ENCODE data around the gene PROK2.

Gene PROK2

DNA sequence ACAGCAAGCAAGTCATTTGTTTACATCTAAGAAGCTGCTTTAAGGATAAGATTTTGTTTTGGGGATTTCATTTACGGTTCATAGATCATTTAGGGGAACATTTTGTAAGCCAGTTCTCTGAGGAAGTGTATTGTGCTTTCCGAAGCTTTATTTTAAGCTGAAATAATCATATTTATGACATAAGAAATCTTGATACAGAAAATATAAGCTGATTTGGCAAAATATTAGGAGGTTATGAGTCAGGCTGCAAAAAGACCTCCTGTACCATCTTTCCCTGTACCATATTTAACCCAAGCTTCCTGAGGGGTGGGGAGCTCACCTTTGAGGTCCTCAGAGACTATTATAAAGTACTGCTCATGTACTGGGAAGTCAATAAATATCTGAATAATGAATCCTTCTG, 51.6 kb downstream of the PROK2 start:
- DNase-seq: no peak

DNA sequence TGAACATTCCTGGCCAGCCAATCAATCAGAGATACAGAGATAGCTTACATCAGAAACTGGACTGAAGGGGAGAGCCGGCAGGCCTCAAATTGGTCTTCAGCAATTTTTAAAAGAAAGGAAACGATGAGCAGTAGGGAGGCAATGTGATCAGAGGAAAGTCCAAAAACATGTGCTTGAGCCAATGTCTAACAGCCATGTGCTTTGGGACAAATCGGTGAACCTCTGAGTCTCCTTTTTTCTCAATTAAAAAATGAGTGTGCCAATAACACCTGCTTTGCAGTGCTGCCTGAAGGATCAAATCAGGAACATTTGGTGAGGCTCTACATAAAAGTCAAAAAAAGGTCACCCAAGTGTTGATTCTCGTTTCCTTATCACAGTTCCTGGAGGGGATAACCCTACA, 52.3 kb downstream of the PROK2 start:
- DNase-seq: no peak

DNA sequence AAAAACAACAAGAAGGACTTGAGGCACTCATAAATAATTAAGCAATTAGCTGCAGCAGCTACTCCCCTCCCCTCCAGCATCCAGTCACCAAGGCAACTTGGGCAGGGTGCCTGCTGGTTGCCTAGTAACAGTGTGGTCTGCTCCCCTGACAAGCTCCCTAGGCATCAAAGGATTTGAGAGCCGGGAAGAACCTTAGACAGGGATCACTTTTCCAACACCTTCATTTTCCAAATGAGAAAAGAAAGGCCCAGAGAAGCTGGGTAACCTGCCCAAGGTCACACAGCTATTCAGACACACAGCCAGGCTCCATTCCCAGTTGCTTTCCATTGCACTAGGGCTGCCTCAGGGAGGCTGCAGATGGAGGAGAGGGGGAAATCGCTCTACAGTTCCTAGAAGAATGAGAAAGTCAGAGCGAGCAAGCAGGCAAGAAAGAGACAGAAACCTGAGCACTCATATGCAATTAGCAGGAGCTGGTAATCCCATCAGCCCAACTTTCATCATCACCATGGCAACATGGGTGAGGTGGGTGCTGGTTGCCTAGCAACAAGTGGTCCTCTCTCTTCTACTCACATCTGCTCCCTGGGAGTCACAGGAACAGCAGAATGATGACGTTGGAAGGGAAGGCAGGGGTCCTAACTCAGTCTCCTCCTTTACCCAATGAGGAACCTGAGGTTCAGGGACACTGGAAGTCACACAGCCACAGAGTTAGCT, 56.2 kb downstream of the PROK2 start:
- DNase-seq: no peak

DNA sequence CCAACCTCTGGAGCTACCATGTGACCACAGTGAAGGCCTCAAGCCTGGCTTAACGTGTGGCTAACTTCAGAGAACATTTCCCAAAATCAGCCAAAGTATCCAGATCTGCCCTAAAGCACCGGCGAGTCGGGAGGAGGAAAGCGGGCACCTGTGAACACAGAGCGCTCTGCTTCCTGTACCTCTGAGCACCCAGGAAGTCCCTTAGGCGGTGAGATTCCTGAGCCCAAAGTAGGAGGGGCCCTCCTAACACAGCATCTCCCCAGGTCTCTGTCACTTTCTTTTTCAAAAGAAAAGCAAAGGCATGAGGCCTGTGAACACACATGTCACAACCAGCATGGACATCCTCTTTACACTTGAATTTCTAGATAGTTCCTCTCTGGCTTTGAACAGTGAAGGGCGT, 58.8 kb downstream of the PROK2 start:
- DNase-seq: peak; percentile 21 to 36 (median 28)

DNA sequence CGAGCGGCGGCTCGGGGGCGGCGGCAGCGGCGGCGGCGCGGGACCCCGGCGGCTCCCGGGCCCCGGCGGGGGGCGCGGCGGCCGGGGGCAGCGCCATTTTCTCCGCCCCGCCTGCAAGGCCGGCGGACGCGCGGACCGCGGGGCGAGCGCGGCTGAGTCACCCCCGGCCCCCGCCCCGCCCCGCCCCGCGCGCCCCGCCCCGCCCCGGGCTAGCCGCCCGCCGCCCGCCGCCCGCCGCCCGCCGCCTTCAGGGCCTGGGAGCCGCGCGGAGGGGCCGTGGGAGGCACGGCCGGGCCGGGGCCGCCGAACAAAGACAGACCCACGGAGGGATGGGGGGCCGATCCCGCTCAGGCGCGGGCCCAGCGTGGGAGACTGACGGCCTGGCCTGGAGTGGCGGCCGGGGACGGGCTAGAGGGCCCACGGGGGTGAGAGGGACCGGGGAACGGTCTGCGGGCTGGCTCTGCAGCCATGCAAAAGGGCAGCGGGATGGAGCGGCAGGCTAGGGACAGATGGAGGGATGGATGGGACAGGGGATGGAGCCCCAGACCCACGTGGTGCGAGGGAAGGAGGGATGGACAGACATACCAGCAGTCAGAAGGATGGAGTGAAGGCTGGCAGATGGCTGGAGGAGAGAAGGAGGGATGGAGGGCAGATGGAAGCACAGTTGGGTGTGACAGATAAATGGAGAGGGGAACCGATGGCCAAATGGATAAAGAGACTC, 59.5 kb downstream of the PROK2 start, which contains the start of gene EIF4E3:
Gene EIF4E3 (minus strand): TSS at position 132 of the 721 bp plus-strand sequence. CDS start 35 bp downstream, at position 97.
- peak; percentile 66 to 91 (median 83) for DNase-seq

DNA sequence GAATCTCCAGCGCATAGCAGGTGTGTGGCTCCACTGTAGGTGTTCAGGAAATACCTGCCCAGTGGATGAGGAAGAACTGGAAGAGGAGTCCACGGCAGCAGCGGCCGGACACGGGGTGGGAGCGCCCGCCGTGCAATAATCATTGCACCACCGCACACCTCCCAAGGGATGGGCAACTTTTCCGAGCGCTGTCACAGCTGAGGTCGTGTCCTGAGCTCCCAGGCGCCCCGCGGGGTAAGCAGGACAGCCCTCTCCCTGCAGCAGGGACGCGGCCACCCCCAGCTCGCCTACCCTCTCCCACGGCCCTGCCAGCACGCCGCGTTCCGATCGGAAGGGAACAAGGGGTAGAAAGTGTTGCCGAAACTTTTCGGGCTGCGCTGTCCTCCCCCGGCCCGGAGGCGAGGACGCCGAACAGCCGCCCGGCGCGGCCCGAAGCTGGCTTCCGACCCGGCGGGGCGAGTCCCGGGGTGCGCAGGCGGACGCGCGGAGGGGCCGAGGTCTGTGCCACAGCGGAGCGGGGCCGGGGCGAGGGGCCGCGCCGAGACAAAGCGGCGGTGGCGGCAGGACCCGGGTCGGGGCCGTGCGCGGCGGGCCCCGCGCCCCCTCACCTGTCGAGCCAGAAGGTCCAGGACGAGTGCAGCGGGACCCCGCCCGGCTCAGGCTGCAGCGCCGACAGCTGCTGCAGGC, 60.2 kb downstream of the PROK2 start:
- DNase-seq: peak; percentile 39 to 68 (median 51)

DNA sequence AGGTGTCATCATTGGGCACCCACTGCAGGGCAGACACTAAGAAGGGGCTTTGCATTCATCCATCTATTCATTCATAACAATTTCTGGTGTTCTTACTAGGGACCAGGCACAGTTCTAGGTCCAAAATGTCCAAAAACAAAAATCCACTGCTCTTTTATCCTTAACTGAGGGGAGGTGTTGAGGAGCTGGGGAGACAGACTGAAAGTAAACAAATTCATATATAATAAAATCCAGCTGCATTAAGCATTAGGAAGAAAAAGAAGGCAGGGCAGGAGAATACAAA, 60.8 kb downstream of the PROK2 start:
- no peak for DNase-seq

DNA sequence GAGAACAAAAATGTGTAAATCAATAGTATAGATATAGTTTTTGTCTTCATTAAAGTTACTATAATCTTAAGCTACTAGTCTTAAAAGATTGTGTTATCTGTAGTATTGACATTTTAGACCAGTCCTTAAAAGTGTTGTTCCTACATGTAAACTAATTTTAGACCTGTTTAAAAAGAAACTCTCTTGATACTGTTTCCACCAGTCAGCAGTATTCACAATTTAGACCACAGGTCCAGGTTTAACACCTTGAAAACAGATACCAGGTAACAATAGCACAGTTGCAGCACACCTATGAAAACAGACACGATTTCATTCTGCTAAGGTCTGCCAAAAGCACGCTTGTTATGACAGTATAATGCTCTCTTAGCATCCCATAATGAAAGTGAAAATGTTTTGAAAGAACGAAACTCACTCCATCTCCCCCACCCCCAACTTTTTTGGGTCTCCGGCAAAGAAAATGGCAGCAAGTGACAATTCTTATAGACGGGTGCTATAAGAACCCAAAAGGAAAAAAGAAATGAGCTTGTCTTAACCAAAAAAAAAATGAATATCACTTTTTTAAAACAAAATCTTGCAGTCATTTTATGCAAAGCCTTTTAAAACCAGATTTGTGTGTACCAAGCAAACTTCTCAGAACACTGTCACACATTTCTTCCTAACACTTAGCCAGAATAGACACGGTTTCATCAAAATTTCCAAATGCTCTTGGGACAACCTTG, 61.3 kb downstream of the PROK2 start:
- peak; percentile 36 to 48 (median 42) for DNase-seq

DNA sequence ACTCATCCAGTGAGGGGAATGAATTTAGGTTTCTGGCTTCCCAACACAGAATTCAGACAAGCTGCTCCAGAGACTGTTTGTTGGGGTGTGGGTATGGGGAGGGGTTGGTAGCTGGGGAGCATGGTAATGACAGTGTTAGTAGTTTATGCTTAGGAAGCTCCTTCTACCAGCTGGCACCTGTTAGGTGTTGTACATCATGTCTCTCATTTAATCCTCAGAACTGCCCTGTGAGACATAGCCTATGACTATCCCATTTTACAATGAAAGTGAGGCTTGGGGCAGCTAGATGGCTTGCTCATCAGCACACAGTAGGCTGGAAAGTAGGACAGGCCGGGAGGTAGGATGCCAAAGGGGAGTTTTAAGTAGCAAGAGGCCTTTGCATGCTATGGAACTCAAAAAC, 62.3 kb downstream of the PROK2 start:
- no peak for DNase-seq
